ENCODE data around the gene PRKCE. TPM values are rescaled to one million over a fixed set of nuclear protein-coding genes. Genes with fewer than 3 reads are reported as not detected.

PRKCE gene
- total RNA-seq, 6 experiments from 2014 or later: 5.2 to 18.8 (median 11.0) TPM

- WGBS (ENCODE audit: insufficient coverage, low coverage, low lambda C conversion rate, missing lambda C conversion rate): 78% methylated on average over 3 of the region's 3 CpGs
- H3K4me1 ChIP-seq: no peaks in the 10 kb centered on the region
- intact Hi-C loops (cut with DNase I): no loop called here
- peaks cover 0 to 11% (median 0%) of the 10 kb centered on the region in 4 donors for H3K9me3 ChIP-seq
- no peak for TF ChIP-seq POLR2A (IDR thresholded peaks at IDR 0.05)
- TF ChIP-seq, protein P1, sequence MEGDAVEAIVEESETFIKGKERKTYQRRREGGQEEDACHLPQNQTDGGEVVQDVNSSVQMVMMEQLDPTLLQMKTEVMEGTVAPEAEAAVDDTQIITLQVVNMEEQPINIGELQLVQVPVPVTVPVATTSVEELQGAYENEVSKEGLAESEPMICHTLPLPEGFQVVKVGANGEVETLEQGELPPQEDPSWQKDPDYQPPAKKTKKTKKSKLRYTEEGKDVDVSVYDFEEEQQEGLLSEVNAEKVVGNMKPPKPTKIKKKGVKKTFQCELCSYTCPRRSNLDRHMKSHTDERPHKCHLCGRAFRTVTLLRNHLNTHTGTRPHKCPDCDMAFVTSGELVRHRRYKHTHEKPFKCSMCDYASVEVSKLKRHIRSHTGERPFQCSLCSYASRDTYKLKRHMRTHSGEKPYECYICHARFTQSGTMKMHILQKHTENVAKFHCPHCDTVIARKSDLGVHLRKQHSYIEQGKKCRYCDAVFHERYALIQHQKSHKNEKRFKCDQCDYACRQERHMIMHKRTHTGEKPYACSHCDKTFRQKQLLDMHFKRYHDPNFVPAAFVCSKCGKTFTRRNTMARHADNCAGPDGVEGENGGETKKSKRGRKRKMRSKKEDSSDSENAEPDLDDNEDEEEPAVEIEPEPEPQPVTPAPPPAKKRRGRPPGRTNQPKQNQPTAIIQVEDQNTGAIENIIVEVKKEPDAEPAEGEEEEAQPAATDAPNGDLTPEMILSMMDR (IDR thresholded peaks at IDR 0.05): no peak
- ATAC-seq (no peak), DNase-seq (no peak)
- H3K36me3 ChIP-seq: no peaks in the 10 kb centered on the region
- no peak overlapping the region for H3K27ac ChIP-seq
- no peak overlapping the region for H3K4me3 ChIP-seq
- H3K27me3 ChIP-seq: no peaks in the 10 kb centered on the region
Observed at GRCh38 chr2:45833301-45833967, 182.0 kb downstream of the PRKCE start.

DNA sequence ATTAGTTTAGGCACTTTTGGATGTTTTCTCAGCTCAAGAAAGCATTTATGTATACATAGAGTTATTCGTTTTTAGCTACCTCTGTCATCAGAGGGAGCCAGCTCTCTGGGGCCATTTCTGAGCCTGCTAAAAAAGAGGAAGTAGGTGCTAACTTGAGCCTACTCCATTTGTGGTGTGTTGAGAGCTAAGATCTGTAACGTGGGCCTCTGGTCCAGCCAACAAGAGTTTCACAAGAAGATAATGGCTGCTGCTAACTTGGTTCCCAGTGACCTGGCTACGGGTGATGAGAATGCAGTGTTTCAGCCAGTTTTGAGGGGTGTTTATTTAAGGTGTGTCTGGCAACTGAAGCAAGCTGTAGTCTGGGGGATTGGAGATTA lies 182.5 kb downstream of the PRKCE start:
- ATAC-seq (peak in 1 of 4 donors; percentile 18), DNase-seq (no peak)
- Histone ChIP-seq H3K36me3 (no peaks in the 10 kb centered on the region), H3K4me3 (no peak overlapping the region), H3K27me3 (no peaks in the 10 kb centered on the region), H3K27ac (no peak overlapping the region), H3K4me1 (no peaks in the 10 kb centered on the region), H3K9me3 (peaks cover 0 to 11% (median 0%) of the 10 kb centered on the region in 4 donors)
- TF ChIP-seq, protein P1 (IDR thresholded peaks at IDR 0.05): no peak
- no peak for TF ChIP-seq POLR2A (IDR thresholded peaks at IDR 0.05)
- intact Hi-C loops (cut with DNase I): no loop called here
- 64% methylated on average over 2 of the region's 3 CpGs for WGBS (ENCODE audit: insufficient coverage, low coverage, low lambda C conversion rate, missing lambda C conversion rate)

DNA sequence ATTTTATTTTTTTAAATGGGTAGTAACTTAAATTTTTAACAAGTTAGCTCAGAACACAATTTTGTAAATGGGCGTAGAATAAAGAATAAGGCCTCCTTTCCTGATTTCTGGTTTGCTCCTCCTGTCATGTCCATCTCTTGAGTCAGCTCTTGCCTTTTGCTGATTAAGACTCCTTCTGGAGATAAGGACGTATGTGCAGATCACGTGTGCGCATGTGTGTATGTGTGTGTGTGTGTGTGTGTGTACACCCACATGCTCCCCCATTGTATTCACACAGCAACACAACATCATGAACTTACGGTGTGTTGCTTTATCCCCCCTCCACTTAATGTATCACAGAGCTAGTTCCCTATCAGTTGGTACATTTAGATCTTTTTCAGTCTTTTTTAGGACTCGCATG lies 182.9 kb downstream of the PRKCE start:
- Histone ChIP-seq H3K27me3 (no peaks in the 10 kb centered on the region), H3K9me3 (peaks cover 0 to 11% (median 0%) of the 10 kb centered on the region in 4 donors), H3K4me1 (no peaks in the 10 kb centered on the region), H3K36me3 (no peaks in the 10 kb centered on the region), H3K4me3 (no peak overlapping the region), H3K27ac (no peak overlapping the region)
- DNase-seq: no peak
- TF ChIP-seq, protein P1 (IDR thresholded peaks at IDR 0.05): no peak
- TF ChIP-seq POLR2A (IDR thresholded peaks at IDR 0.05): no peak
- intact Hi-C loops (cut with DNase I): no loop called here
- WGBS (ENCODE audit: insufficient coverage, low coverage, low lambda C conversion rate, missing lambda C conversion rate): 91% methylated on average over 6 of the region's 6 CpGs
- ATAC-seq: no peak

DNA sequence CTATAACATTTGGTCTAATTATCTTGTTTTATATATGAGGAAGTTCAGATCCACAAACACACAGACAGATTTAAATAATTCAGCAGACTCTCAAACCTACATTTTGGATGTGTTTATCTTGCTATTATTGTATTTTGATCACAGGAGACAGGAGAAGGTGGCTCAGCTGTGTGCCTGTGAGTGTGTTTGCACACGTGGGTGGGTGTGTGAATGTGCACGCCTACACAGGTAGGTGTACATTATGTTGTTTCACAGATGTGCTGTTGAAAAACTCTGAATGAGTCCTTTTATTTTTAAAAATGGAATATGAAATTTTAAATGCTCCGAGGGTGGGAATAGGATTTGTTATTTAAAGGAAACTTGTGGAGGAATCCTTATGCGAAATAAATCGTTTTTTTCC lies 183.4 kb downstream of the PRKCE start:
- TF ChIP-seq POLR2A (IDR thresholded peaks at IDR 0.05): no peak
- TF ChIP-seq, protein P1 (IDR thresholded peaks at IDR 0.05): no peak
- Histone ChIP-seq H3K4me1 (no peaks in the 10 kb centered on the region), H3K4me3 (no peak overlapping the region), H3K9me3 (peaks cover 0 to 11% (median 0%) of the 10 kb centered on the region in 4 donors), H3K36me3 (no peaks in the 10 kb centered on the region), H3K27me3 (no peaks in the 10 kb centered on the region), H3K27ac (no peak overlapping the region)
- WGBS (ENCODE audit: insufficient coverage, low coverage, low lambda C conversion rate, missing lambda C conversion rate): 95% methylated on average over 5 of the region's 5 CpGs
- no peak for DNase-seq
- intact Hi-C loops (cut with DNase I): no loop called here
- no peak for ATAC-seq
